HG02588 (cell line): ENCODE measurements around the gene DSCAM.
"Not testable (repeated sequence)": the region's sequence is repeated elsewhere in the genome, so short reads cannot be mapped to it uniquely, and the experiment has no call there.

Experiments
- ATAC-seq: cut with Tn5 transposase; IDR thresholded peaks from one replicate; pipeline ENCODE4 v1.9.1; 2021; ENCODE audit warnings: mild to moderate bottlenecking, moderate library complexity; ENCODE audit not compliant: unreplicated experiment

Gene DSCAM

GRCh38 chr21:40337981-40338380, 509.0 kb downstream of the DSCAM start:
- no peak for ATAC-seq

DNA sequence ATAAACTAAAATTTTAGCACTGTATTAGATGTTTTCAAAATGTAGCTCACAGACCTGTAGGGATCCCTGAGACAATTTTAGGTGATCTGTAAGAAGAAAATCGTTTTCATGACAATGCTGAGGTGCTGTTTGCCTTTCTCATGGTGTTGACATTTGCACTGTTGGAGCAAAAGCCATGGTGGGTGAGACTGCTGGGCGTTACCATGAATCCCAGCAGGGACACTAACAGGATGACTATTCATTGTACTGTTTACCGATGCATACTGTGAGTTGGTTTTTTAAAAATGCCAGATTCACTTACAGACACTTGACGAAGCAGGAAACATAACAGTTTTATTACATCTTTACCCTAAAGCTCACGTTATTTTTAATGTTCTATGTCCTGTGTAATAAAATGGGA, 511.3 kb downstream of the DSCAM start:
- ATAC-seq: no peak

DNA sequence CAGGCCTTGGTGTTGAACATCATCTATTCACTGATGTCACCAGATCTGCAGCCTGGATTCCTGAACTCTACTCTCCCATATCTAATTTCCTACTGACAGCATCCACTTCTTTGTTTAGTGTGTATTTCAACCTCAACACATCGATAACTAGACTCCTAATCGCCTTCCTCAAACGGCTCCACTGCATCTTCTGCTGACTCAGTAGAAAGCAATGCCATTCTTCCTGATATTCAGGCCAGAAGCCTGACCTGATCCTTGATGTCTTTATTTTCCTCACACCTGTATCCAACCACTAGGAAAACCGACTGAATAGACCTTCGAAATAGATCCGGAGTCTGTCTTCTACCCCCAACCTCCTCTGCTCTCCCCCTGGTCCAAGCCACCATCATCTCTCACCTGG, 512.8 kb downstream of the DSCAM start:
- no peak for ATAC-seq

DNA sequence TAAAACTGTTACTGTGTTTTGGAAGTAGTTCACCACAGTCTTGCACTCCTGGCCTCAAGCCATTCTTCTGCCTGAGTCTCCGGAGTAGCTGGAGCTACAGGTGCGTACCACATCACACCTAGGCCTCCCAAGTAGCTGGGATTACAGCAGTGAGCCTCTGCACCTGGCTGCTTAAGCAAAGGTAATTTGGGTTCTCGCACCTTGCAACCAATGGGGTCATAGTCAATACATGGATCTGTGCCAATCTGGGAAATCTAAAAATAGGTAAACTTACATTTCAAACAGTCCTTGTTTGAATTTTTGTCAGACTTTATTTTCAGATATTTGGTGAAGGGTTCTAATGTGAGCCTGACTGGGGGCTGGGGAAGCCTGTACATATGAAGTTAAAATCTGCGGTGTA, 513.2 kb downstream of the DSCAM start:
- ATAC-seq: no peak

GRCh38 chr21:40331804-40332203, 515.2 kb downstream of the DSCAM start:
- ATAC-seq: no peak

GRCh38 chr21:40331172-40331571, 515.8 kb downstream of the DSCAM start:
- ATAC-seq: no peak

DNA sequence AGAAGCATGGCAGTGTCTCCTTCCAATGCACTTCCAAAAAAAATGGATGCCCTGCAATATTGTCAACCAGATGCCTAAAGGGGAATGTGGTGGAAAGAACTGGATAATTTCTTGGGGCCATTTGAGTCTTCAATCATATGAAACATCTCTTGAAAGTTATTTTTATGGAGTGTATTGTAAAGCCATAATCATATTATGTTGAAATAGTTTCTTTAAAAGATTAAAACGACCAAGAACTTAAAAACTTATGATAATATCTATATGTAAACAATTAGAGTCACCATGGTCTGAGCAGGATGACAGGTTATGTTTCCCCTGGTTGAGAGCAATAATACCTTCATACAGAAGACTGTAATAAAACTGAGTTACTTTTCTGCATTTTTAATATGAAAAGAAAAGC, 522.6 kb downstream of the DSCAM start:
- no peak for ATAC-seq

DNA sequence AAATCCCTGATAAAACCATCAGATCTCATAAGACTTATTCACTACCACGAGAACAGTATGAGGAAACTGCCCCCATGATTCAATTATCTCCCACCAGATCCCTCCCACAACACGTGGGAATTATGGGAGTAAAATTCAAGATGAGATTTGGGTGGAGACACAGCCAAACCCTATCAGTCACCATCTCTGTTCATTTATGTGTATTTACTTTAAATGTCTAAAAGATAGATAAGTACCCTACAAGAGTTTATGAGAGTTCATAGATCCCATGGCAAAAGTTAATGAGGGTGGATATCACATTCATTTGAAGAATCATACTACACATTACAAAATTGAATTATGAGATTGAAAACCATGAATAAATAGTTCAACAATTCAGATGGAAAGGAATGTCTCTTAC, 526.2 kb downstream of the DSCAM start:
- ATAC-seq: not testable (repeated sequence)

DNA sequence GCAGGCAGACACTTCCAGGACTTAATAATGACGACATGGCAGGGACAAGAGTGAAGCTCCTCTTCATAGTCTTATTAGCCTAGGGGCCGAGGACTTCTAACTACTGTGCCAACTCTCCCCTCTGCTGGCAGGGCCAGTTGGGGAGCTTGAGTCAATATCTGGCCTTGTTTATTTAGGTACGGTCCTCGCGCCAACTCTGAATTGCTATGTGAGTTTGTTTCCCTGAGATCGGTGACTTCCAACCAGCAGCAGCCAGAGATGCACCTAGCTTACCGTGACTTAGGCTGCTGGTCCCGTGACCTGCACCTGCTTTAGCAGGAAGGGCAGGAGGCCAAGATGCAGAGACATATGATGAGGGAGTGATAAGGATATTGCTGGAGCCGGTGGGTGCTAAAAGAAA, 528.6 kb downstream of the DSCAM start:
- no peak for ATAC-seq

- ATAC-seq: no peak
Measured at GRCh38 chr21:40316104-40316503, 530.9 kb downstream of the DSCAM start.

DNA sequence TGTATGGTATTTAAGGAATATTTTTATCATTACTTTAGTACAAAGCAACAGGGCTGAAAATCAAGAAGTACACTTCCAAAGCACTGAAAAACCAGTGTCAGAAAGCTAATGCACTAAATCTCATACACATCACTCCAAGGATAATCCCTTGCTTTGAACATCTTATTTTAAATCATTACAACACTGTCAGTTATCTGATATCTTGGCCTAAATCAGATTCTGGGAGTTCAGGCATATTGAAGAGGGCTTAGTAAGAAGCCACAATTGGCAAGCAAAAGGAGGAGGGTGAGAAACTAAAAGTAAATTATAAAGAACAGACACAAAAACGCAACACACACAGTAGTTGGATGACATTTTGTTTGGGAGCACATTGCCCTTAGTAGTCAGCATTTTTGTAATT, 531.3 kb downstream of the DSCAM start:
- no peak for ATAC-seq

- no peak for ATAC-seq
Measured at GRCh38 chr21:40313260-40313659, 533.7 kb downstream of the DSCAM start.

DNA sequence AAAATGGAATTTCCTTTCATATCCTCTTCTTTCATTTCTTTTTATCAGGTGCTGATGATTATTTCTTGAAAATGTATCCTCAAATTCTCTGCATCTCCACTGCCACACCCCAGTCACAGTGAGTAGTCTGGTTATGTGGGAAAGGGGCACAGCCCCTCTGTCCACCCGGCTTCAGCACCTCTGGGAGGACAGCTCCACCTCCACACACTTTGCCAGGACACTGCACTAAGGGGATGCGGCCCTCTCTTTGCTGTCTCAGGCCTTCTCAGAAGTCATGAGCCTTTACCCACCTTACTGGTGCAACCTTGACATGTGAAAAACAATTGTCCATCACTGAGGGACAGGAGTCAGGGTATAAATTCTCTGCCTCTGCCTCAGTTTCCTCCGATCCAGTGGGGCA, 546.7 kb downstream of the DSCAM start:
- ATAC-seq: no peak

DNA sequence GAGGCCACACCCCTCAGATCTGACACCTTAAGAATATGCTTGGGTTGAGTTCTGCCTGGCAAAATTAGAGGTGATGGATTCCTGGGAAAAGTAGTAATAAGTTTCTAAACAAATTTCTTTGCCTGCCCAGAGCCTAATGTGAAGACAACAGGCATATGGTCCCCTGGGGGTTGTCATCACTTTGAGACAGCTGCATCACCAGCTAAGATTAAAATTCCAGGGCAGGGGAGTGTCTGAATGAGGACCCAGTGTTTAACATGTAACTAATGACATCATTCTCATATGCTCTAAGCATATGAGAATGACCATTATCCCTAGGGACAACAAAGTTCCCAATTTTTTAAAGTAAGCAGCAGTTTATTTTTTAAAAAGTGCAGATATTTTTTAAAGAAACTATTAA, 547.5 kb downstream of the DSCAM start:
- ATAC-seq: no peak

- no peak for ATAC-seq
Measured at GRCh38 chr21:40294345-40294744, 552.6 kb downstream of the DSCAM start.

- ATAC-seq: no peak
Measured at GRCh38 chr21:40291560-40291959, 555.4 kb downstream of the DSCAM start.

DNA sequence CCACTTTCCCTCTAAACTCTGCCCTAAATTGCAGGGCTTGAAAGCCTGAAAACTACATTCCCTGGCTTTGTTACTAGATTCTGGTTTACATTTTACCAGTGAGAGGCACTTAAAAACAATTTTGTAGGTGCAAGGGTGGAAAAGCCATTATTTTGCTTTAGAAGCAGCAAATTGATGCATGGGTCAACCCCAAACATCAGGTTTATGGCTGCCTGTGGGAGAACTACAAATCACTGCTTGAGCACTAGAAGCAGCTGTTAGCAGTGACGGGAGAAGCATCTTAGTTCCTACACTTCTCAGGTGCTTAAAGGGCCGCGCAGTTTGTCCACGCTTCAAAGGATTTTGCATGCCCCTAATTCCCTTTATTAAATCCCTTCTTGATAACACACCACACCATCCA, 562.5 kb downstream of the DSCAM start:
- ATAC-seq: no peak

DNA sequence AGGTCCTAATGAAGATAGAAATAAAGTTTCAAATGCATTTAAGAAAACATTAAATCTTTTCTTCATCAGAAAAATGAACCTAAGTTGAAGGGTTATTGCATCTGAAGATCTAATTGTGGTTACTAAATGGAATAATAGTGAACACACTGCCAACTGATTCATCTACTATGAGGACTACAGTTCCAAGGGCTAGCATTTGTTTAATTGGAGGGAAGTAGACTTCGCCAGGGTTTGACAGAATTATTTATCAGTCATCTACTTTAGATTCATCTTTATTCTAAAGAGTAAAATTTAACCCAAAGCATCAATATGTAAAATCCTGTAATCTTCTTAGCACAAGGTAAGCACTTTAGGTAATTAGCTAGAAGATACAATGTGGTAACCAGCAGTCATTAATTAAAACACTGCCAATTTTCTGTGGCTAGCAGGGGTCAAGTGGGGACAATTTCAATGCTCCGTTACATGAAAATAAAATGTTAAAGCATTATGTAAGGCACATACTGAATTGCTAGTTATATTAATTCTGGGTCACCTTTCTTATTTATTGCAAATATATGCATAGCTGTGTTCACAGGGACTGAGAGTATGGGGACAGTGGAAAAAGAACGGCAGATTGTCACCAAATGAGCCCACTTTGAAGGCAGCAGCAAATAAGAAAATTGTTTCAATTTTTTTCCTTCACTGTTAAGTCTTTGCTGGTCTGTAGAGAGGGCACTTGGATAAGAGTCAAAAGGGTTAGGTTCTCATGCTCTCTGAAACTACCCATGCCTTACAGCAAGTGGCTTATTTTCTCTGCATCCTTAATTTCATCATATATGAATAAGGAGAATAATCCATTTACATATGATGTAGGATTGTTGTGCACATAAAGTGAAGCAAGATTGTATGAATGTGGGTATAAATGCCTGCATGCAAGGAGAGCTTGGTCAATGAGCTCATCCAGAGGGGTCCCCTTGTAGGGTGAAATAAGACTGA, 563.8 kb downstream of the DSCAM start:
- ATAC-seq: no peak

- ATAC-seq: no peak
Measured at GRCh38 chr21:40278345-40278744, 568.6 kb downstream of the DSCAM start.

GRCh38 chr21:40276001-40276400, 571.0 kb downstream of the DSCAM start:
- no peak for ATAC-seq

DNA sequence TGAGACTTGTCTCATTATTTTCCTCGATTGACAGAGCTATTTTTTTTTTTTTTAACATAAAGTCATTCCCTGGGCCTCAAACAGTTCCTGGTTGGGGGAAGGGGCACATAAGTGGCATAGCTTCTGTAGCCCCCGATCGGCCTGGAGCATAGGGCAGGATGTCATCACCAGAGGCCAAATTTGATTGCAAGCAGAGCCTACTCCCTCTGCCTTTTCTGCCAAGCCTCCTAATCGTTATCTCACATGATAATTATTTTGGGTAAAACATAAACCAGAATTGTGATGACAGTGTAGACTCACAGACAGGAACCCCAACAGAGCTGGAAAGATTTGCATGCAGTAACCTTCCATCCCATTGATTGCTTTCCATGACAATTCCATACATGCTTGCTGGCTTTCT, 574.9 kb downstream of the DSCAM start:
- no peak for ATAC-seq

DNA sequence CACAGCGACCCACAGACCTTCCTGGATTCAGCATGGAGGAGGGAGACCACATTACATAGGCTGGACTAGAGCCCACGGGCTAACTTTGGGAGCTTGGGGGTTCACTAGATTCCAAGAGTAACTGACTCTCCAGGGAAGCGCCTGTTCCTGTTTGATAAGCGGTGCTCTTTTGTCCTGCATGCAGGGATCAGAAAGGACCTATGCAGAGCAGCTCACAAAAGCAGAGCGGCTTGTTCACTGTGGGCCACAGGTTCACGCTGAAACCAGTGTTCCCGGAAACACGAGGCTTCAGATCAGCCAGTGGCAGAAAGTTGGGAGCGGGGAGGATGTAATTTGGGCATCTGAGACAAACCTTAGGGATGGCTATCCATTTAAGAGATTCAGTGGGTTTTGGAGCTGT, 575.8 kb downstream of the DSCAM start:
- no peak for ATAC-seq

- ATAC-seq: no peak
Measured at GRCh38 chr21:40270047-40270446, 576.9 kb downstream of the DSCAM start.
